Measurements from ENCODE around the gene ROR1. TPM values are rescaled to one million over a fixed set of nuclear protein-coding genes. Genes with fewer than 3 reads are reported as not detected.

The ROR1 gene
- total RNA-seq, 1 experiment from 2014 or later = 19.0 TPM

DNA sequence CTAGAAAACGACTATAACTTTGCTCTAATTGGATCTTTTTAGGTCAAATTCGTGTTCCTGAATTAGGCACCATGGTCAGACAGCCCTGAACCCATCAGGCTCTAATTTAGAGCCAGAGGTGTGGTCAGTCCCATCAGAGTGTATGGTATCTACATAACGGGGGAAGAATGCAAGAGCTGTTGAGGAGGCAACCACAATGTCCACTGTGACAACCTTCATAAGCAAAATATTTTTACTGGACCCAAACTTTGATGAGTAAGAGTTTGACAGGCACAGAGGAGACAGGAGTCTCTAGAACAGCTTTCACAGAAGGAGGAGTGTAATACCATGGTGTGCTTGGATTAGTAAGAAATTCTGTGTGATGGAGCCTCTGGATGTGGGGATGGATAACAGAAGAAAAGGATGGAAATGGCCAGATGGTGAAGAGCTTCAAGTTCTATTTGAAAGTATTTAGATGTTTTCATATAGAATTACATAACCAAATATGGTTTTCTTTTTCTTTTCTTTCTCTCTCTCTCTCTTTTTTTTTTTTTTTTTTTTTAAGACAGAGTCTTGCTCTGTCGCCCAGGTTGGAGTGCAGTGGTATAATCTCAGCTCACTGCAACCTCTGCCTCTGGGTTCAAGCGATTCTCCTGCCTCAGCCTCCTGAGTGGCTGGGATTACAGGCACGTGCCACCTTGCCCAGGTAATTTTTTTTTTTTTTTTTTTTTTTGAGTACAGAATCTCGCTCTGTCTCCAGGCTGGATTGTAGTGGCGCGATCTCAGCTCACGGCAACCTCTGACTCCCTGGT, 454.5 kb downstream of the ROR1 start:
- Histone ChIP-seq H3K79me2 (ENCODE audit: low read depth) (no peaks in the 10 kb centered on the region), H3K9me3 (ENCODE audit: insufficient read depth, low read depth) (no peaks in the 10 kb centered on the region), H3K9me2 (ENCODE audit: insufficient read depth) (no peaks in the 10 kb centered on the region), H3K4me3 (no peak overlapping the region), H2AFZ (no peak overlapping the region), H3K36me3 (ENCODE audit: low read depth) (no peaks in the 10 kb centered on the region), H3K27me3 (ENCODE audit: insufficient read depth, low read depth) (no peaks in the 10 kb centered on the region), H3K4me1 (replicated peaks; ENCODE audit: insufficient read depth) (peaks cover 9% of the 10 kb centered on the region), H3F3A (ENCODE audit: insufficient read depth, low read depth) (peaks cover 6% of the 10 kb centered on the region), H3K4me2 (no peak overlapping the region), H4K20me1 (ENCODE audit: insufficient read depth) (no peaks in the 10 kb centered on the region), H3K27ac (no peak overlapping the region)
- ChIA-PET POLR2A (ENCODE audit: unreplicated experiment) (no interaction called here), CTCF (interaction anchor here (0.6 to 0.7 kb wide), 2 partner anchors 11 to 1545 kb away, joined by 4 to 6 read pairs; no protein-coding TSS in a partner anchor)
- BruUV-seq (replicated peaks) = no TSS peak
- DNase-seq = no peak
- intact Hi-C loops (cut with micrococcal nuclease; ENCODE audit: unreplicated experiment) = no loop called here
- TF ChIP-seq EZH2 (IDR thresholded peaks at IDR 0.05; ENCODE audit: low read depth) = no peak
- TF ChIP-seq CTCF (conservative IDR thresholded peaks at IDR 0.05) = no peak

GRCh38 chr1:64229307-64229706, 455.5 kb downstream of the ROR1 start:
- Histone ChIP-seq H3K27me3 (ENCODE audit: insufficient read depth, low read depth) (no peaks in the 10 kb centered on the region), H3K27ac (no peak overlapping the region), H3K4me2 (no peak overlapping the region), H3K9me2 (ENCODE audit: insufficient read depth) (no peaks in the 10 kb centered on the region), H3K4me1 (replicated peaks; ENCODE audit: insufficient read depth) (peaks cover under 1% of the 10 kb centered on the region; the same call in 1 of the 2 replicates), H3K79me2 (ENCODE audit: low read depth) (no peaks in the 10 kb centered on the region), H3F3A (ENCODE audit: insufficient read depth, low read depth) (no peaks in the 10 kb centered on the region), H3K9me3 (ENCODE audit: insufficient read depth, low read depth) (no peaks in the 10 kb centered on the region), H4K20me1 (ENCODE audit: insufficient read depth) (no peaks in the 10 kb centered on the region), H3K4me3 (no peak overlapping the region), H2AFZ (no peak overlapping the region), H3K36me3 (ENCODE audit: low read depth) (no peaks in the 10 kb centered on the region)
- ChIA-PET POLR2A (ENCODE audit: unreplicated experiment) (no interaction called here), CTCF (no interaction called here)
- intact Hi-C loops (cut with micrococcal nuclease; ENCODE audit: unreplicated experiment) = no loop called here
- BruUV-seq (replicated peaks) = no TSS peak
- no peak for DNase-seq
- no peak for TF ChIP-seq EZH2 (IDR thresholded peaks at IDR 0.05; ENCODE audit: low read depth)

Other genes starting within 250 kb of the ROR1 start
- gene PGM1, start 180.6 kb upstream of the ROR1 start, total RNA-seq (2021) = 90.1 and 101 TPM in 2 replicates